GM18951 (cell line): ENCODE measurements around the gene PARD6B.
"Not testable (repeated sequence)": the region's sequence is repeated elsewhere in the genome, so short reads cannot be mapped to it uniquely, and the experiment has no call there.

Experiments
- POLR2A ChIP-seq: IDR thresholded peaks from 4 replicates; pipeline ENCODE4 v1.6.1; 2011; ENCODE audit warnings: mild to moderate bottlenecking; ENCODE audit not compliant: insufficient read length, insufficient read depth; ENCODE audit errors: extremely low read depth
- in situ Hi-C: fragments of 300-500 bp; cut with MboI; formaldehyde crosslinking; loops from one replicate; pipeline ENCODE4 v1.12.0; 2022; ENCODE audit warnings: low sequenced_read_pairs, mixed read lengths, inconsistent platforms; ENCODE audit not compliant: unreplicated experiment

Gene PARD6B

GRCh38 chr20:50790651-50791277, 59.4 kb downstream of the PARD6B start:
- in situ Hi-C loops = loop anchor here (25.0 kb wide), 1 partner anchor 522 kb away; no protein-coding TSS in a partner anchor
- peak; percentile 79 for TF ChIP-seq POLR2A

GRCh38 chr20:50792708-50793574, 61.6 kb downstream of the PARD6B start:
- in situ Hi-C loops = loop anchor here (25.0 kb wide), 1 partner anchor 519 kb away; no protein-coding TSS in a partner anchor
- TF ChIP-seq POLR2A = no peak

DNA sequence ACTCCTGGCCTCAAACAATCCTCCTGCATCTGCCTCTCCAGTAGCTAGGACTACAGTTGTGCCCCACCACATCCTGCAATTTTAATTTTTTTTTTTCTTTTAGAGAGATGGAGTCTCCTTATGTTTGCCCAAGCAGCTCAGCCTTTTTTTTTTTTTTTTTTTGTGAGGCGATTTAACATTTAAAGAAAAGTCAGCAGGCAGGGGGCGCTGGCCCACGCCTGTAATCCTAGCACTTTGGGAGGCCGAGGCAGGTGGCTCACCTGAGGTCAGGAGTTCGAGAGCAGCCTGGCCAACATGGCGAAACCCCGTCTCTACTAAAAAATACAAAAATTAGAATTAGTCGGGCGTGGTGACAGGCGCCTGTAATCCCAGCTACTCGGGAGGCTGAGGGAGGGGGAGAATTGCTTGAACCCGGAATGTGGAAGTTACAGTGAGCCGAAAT, 62.2 kb downstream of the PARD6B start:
- in situ Hi-C loops = loop anchor here (25.0 kb wide), 1 partner anchor 519 kb away; no protein-coding TSS in a partner anchor

GRCh38 chr20:50794181-50794845, 62.9 kb downstream of the PARD6B start:
- in situ Hi-C loops = loop anchor here (25.0 kb wide), 1 partner anchor 518 kb away; no protein-coding TSS in a partner anchor
- no peak for TF ChIP-seq POLR2A

GRCh38 chr20:50794846-50795634, 63.7 kb downstream of the PARD6B start, which contains the start of gene BCAS4:
Gene BCAS4, plus strand, starts transcription at chr20:50795061. Its CDS starts 23 bp downstream, at chr20:50795084.
- TF ChIP-seq POLR2A = peak; percentile 80
- in situ Hi-C loops = loop anchor here (25.0 kb wide), 1 partner anchor 517 kb away; no protein-coding TSS in a partner anchor

GRCh38 chr20:50797142-50797541, 65.8 kb downstream of the PARD6B start:
- no peak for TF ChIP-seq POLR2A
- in situ Hi-C loops = loop anchor here (25.0 kb wide), 1 partner anchor 515 kb away; no protein-coding TSS in a partner anchor

DNA sequence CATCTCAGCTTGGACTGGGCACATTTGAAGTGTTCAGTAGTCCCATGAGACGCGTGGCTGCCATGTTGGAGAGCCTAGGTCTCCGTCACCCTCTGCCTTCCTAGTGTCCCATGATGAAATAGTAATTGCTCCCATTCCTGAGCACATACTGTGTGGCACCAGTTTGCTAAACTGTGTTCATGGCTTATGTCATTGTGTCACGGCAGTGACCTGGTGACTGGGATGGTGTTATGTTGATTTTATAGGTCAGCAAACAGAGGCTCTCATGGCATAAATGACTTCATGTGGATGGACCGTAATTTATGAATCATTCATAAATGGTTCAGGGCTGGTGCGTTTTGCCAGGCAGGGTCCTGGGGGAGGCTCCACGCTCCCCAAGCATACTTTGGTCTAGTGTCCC, 67.3 kb downstream of the PARD6B start:
- in situ Hi-C loops = loop anchor here (25.0 kb wide), 1 partner anchor 514 kb away; no protein-coding TSS in a partner anchor

GRCh38 chr20:50799176-50799889, 68.0 kb downstream of the PARD6B start:
- in situ Hi-C loops = loop anchor here (25.0 kb wide), 1 partner anchor 513 kb away; no protein-coding TSS in a partner anchor
- no peak for TF ChIP-seq POLR2A

More for the DNA sequence above, 67.3 kb downstream of the PARD6B start:
- no peak for TF ChIP-seq POLR2A

GRCh38 chr20:50799890-50800550, 68.6 kb downstream of the PARD6B start:
- no peak for TF ChIP-seq POLR2A
- in situ Hi-C loops = loop anchor here (25.0 kb wide), 1 partner anchor 512 kb away; no protein-coding TSS in a partner anchor

DNA sequence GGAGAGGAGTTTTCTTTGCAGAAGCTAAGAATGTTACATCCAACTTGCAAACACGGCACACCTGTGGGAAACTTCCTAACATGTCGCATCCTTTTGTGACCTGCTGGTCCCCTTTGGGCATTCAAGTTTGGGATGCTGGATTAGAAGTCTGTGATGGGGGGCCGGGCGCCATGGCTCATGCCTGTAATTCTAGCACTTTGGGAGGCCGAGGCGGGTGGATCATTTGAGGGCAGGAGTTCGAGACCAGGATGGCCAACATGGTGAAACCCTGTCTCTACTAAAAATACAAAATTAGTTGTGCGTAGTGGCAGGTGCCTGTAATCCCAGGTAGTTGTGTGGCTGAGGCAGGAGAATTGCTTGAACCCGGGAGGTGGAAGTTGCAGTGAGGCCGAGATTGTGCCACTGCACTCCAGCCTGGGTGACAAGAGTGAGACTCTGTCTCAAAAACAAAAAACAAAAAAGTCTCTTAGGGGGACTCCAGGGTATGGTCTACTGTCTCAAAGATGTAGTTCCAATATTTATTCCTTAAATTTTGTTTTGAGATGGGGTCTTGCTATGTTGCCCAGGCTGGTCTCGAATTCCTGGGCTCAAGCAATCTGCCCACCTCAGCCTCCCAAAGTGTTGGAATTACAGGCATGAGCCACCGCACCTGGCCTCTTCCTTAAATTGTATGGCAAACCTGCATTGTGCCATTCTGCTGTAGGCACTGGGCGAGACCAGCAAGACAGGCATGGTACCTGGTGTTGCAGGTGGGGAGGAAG, 69.8 kb downstream of the PARD6B start:
- in situ Hi-C loops = not testable (repeated sequence)

DNA sequence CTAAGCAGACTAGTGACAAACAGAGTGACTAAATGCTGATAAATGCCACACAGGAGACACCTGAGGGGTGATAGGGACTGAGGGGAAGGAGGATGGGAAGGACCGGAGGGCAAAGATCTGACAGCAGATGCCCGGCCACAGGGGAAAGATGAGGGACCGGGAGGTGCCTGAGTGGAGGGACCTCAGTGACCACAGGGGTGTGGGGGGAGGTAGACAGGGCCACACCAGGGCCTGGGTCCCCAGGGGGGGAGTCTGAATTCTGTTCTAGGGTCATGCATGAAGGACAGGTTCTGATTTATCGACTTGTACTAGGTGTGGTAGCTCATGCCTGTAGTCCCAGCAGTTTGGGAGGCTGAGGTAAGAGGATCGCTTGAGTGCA, 70.4 kb downstream of the PARD6B start:
- in situ Hi-C loops = no loop called here
- TF ChIP-seq POLR2A = no peak

- in situ Hi-C loops = no loop called here
- TF ChIP-seq POLR2A = no peak
These were observed 70.9 kb downstream of the PARD6B start for GRCh38 chr20:50802289-50802688.
